NCI-H1417 treated with DMSO at 0.1 percent for 48 hours (cell line): ENCODE measurements around the gene SNAP91.
"Not testable (repeated sequence)": the region's sequence is repeated elsewhere in the genome, so short reads cannot be mapped to it uniquely, and the experiment has no call there.

ENCODE experiments used
- DNase-seq: peaks from one replicate; lab custom pipeline; 2025; lab: John Stamatoyannopoulos, UW

SNAP91 gene

DNA sequence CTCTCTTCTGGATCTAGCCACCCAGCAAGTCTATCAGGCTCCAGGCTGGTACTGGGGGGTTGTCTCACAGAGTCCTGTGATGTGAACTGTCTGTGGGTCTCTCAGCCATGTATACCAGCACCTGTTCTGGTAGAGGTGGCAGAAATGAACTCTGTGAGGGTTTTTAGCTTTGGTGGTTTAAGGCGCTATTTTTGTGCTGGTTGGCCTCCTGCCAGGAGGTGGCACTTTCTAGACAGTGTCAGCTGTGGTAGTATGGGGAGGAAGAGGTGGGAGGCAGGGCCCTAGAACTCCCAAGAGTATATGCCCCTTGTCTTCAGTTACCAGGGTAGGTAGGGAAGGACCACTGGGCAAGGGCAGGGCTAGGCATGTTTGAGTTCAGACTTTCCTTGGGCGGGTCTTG, 75.8 kb downstream of the SNAP91 start:
- DNase-seq = no peak

DNA sequence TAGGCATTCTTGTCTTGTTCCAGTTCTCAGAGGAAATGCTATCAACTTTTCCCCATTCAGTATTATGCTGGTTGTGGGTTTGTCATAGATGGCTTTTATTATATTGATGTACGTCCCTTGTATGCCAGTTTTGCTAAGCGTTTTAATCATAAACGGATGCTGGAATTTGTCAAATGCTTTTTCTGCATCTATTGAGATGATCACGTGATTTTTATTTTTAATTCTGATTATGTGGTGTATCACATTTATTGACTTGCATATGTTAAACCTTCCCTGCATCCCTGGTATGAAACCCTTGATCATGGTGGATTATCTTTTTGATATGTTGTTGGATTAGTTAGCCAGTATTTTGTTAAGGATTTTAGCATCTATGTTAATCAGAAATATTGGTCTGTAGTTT, 79.0 kb downstream of the SNAP91 start:
- not testable (repeated sequence) for DNase-seq

DNA sequence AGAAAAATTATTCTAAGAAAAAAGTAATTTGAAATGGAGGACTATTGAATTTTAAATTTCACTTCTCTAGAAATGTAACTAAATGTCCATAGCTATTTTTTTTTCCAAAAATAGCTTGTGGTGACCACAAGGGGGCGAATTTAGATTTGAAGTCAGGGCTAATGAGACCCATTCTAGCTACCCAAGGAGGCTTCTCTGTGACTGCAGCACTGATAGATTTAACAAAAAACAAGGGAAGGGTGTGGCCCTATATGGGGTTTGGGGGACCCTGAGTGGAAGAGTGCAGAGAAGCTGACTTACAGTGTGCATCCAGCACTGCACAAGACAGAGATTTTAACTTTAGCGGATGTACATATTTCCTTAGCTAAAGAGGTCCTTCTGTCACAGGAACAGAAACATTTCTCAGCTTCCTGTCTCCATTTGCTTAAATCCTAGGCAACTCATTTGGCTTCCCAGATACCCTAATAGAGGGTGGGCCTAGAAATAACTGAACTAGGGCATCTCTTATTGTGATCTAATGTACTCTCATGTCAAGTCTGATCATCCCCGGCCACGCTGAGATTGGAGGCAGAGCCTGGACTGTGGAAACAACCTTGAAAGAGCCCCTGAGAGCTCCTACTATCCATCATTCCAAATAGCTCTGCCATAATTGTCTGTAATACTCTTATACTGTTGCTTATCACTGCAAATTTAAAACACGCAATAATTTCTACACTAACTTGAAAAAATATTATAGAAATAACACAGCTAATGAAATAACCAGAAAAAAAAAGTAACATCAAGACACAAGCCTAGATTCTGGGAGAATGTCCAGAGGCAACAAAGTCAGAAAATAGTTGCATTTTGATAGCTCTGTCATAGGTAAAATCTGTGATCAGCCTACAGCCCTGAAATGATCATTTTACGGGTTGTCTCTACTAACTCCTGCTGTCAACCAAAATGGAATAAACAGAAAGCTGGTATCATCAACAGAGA, 93.6 kb downstream of the SNAP91 start:
- no peak for DNase-seq

DNA sequence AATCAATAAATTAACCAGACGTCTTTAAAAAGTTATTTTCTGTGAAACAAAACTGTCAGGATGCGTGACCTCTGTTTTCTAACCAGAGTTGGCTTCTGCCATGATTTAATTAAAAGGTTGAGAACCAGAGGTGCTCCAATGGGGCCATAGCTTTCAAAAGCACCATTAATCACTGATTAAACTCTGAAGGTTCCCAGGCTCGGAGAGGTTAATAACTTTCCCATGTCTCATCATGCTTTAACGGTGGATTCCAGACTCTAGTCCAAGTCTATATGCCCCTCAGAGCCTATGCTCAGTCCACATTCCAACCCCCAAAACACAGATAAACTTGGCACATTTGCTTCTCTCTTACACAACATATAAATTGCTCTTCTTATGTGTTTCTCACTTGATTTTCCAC, 95.5 kb downstream of the SNAP91 start:
- no peak for DNase-seq

DNA sequence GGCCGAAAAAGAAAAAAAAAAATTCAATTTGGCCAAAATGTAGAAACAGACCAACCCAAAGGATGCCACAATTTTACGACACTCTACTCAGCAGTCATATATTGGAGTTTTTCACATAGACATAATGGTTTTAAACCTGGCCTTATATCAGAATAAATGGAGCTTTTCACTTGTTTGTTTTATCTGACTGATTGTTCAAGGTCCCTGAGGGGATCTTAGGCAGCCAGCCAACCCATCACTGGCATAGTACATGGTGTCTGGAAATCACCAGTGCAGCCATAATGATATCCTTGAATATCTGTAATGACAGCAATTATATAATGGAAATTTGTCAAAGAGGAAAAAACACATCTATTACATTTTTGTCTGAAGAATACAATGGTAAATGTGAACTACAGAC, 99.7 kb downstream of the SNAP91 start:
- peak; percentile 60 for DNase-seq

DNA sequence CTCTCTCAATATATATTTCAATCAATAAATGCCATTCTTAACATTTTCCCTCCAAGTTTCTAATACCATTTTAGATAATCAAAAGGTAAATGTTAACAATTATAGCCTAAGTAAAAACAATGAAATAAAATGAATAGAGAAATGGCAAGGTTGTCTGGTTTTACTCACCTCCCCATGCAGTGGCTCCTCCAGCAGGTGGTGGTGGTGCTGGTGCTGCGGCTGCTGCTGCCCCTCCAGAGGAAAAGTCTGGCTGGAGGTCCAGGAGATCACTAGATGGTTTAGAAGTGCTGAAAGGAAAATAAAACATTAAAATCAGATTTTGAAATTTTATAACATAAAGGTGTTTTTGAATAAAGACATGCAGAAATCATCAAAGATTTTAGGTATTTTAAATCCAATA, 103.4 kb downstream of the SNAP91 start:
- DNase-seq = no peak

DNA sequence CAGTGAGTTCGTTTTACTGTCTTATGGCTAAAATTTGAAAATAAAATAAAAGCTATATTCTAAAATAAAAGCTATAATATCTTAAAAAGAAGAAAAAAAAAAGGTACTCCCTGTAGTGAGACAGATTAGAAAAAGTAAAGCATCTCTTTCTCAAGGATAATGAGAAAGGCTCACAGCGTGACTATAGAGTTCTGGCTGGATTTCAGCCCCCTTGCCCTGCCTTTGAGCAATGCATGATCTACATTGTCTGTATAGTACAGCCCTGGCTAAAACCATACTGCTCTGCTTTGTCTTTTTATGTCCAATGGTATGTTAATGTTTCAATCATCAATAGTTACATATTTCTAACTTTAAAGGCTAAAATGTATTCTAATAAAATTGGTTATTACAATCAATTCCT, 105.3 kb downstream of the SNAP91 start:
- DNase-seq = no peak

DNA sequence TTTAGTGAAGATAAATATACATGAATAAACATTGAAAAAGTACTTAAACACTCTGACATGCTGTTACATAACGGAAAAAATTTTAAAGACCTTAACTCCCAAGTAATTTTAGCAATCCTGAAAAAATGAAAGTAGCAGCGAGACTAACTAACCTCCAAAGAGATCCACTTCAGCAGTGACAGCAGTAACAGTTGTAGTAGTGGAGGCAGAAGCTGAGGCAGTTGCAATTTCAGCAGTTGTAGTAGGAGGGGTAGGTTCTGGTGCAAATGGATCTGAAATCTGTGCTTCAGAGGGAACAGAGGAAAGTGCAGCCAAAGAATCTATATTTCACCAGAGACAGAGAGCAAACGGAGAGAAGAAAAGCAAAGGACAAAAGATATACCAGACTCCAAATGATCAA, 107.8 kb downstream of the SNAP91 start:
- DNase-seq = no peak

DNA sequence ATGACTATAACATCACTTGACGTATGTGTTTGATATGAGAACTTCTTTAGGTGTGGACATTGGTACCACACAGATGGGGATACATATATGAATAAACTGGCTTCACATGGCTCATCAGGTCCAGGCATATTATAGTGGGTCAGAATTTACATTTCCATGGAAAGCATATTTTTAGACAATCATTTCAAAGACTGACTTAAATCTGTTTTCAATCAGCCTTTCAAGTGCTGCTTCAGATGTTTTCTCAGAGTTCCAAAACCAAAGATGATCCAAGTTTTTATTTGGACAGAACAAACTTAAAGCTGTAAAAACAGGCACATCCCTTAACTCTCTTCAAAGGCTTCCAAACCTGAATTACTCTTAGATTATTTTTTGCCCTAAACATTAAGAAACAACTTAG, 108.4 kb downstream of the SNAP91 start:
- DNase-seq = no peak

DNA sequence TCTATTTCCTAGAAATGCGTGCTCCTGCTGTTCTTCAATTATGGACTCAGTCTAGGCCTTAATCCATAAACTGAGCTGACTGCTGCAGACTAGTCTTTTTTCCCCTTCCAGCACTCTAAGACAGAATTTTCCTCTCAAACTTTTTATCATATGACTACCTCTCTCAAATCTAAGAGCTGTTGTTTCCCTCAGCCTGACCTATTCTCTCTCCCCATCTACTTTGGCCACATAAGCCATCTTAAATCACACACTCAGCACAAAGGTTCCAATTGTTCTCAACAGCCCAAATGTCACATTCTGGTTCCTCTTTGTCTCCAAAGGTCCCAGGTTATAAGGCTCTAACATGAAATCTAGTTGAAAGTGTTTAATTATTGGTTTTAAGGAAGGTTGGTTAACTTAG, 111.4 kb downstream of the SNAP91 start:
- DNase-seq = no peak

DNA sequence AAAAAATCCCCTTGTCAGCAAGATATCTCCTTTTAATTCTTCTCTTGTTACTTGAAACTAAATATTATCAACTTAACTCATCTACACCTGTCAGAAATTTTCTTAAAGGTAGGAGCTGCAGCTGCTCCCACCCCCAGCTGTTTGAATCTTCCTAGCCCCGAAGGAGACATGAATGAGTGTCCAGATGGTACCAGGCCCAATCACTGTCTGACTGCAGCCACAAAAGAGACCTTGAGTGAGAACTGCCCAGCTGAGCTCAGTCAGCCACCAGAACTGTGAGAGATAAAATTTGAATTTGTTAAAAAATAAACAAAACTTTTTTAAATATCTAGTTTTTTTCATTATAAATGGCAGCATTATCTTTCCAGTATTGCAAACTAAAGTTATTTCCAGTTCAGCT, 111.8 kb downstream of the SNAP91 start:
- no peak for DNase-seq

DNA sequence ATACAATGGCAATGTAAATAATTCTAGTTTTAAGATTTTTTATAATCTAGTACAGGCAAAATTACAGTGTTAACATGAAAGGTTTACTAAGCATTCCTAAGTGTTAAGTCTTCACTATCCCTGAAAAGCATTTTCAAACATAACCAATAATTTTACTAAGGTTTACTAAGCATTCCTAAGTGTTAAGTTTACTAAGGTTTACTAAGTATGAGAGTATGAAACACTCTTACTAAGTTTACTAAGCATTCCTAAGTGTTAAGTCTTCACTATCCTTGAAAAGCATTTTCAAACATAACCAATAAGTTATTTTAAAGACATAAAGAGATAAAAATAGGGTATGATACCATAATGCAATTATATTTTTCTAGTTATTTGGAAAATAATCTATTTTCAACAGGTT, 114.0 kb downstream of the SNAP91 start:
- no peak for DNase-seq

DNA sequence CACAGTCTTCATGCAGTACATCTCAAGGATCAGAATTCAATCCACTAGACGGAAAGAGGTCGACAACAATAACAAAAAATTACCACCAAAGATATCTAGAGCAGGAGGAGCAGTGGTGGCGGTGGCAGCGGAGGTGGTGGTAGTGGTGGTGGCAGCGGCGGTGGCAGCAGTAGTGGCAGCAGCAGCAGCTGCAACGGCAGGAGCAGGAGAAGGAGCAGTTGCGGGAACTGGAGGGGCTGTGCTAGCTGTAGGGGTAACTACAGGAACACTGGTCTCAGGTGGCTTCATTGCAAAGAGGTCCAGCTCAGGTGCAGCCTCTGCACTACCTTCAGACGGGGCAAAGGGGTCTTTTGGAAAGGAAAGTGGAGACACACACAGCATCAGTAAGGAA, 115.5 kb downstream of the SNAP91 start:
- DNase-seq = no peak

DNA sequence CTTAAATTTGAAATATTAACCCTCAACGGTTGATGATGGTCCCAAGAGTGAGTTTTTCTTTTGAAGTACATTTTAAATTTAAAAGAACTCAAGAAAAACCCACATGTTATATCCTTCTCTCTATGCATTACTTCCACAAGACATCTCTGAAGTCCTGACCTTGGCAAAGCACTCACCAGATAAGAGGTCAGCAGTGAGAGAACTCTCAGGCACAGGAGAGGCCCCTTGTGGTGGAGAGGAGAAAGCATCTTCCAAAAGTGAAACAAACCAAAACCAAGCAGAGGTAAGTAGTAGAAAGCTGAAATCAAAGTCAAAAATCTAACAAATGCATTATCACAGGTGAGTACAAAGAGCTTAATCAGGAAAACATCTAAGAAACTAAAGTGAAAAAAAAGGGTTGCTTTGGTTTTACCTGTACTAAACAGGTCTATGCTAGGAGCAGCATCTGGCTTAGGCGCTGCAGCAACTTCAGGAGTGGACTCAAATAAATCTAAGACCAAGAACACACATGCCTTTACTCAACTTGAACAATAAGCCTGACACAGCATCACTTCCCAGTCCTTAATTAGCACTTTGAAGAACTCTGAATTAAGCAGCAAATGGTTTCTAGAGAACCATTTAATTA, 116.0 kb downstream of the SNAP91 start:
- no peak for DNase-seq

DNA sequence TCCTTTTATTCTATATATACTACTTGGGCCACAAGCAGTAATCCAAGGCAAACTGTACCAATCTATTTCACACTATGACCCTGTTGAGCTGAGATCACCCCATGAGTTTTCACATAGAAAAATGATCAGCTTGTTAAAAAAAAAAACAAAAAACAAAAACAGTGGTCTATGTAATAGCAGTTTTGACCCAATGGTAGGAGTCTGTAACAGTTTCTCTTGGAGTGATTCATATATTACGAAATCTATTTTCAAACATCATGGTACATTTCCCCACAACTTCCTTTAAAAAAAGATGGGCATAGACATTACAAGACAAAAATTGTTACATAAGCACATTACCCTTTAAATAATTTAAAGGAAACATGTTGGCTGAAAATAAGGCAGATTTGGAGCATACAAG, 118.5 kb downstream of the SNAP91 start:
- DNase-seq = no peak

DNA sequence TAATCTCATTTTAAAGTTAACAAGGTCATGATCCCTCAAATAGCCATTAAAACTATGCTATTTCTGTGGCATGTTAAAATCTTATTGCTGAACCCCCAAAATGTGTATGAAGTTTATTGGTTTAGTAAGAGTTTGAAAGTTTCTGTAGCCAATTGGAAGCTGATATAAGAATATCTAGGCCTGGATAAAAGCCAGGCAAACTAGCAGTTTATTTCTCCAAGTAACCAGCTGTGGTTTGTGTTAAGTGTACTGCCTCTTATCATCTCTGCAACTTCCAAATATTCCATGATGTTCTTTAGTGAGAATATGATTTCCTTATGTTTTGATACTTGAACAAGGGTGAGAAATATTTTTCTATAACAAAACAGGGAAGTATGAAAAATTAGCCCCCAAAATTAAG, 119.8 kb downstream of the SNAP91 start:
- no peak for DNase-seq

DNA sequence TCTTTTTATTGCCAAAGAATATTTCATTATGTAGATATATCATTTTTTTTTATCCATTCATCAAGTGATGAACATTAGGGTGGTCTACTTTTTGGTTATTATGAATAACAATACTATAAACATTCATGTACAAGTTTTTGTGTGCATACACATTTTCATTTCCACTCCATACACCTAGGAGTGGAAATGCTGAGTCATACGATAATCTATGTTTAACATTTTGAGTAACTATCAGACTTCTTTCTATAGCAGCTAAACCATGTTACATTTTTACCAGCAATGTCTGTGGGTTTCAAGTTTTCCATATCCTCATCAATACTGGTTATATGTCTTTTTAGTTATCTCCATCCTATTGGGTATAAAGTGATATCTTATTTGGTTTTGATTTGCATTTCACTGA, 130.8 kb downstream of the SNAP91 start:
- no peak for DNase-seq

DNA sequence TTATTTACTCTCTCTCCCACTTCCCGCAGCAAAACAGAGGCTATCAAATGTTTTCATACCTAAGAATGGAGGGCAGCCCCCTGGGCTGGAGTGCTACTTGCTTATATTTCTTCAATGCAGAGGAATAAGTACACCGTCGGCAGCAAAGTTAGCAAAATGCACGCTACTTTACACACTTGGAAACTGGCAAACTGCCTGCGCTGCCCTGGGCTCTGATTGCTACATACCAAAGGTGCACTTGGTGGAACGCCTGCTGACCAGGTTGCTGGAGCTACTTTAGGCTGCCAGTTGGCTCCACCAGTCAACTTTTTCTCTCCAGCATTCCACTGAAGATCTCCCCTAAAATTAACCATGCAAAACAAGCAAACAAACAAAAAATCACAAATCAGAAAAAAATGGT, 134.1 kb downstream of the SNAP91 start:
- no peak for DNase-seq

DNA sequence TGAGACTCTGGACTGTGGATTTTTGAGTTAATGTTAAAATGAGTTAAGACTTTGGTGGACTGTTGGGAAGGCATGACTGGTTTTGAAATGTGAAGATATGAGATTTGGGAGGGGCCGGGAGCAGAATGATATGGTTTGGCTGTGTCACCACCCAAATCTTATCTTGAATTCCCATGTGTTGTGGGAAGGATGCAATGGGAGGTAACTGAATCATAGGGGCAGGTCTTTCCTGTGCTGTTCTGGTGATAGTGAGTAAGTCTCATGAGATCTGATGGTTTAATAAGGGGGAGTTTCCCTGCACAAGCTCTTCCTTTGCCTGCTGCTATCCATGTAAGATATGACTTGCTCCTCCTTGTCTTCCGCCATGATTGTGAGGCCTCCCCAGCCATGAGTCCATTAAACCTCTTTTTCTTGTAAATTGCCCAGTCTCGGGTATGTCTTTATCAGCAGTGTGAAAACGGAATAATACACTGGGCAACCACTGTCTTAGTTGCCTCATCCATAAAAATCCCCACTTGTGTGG, 137.2 kb downstream of the SNAP91 start:
- DNase-seq = not testable (repeated sequence)

DNA sequence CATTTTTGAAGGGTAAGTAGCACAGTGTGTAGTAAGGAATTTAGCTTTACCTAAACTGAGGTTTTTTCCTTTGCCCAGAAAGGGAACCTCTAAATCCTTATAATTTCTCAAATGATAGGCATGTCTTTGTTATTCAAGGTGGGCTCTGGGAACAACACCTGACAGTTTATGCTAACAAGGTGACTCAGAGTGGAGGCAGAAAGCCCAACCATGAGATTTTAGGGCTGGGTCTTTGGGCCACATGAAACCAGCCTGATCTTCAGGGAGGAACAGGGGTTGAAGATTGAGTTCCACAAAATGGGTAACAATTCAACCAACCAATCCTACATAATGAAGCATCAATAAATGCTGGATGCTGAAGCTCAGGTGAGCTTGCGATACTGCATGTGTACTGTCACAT, 149.9 kb downstream of the SNAP91 start:
- no peak for DNase-seq

DNA sequence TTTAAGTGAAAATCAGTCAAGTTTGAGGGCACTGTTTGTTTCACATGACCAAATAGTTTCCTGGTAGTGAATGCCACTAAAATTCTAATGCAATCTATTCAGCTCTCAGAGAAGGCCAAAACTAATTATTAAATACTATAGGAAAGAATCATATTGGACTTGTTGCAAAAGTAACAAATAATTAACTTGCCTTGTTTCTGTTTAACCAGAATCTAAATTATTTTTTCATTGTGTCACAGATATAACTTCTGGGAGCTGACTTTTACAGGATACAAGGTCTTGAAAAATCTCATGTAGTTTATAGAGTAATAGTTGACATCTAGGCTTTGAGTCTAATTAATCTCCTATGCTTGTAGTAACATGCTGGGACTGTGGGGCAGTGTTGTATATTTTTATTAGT, 152.0 kb downstream of the SNAP91 start:
- DNase-seq = no peak

DNA sequence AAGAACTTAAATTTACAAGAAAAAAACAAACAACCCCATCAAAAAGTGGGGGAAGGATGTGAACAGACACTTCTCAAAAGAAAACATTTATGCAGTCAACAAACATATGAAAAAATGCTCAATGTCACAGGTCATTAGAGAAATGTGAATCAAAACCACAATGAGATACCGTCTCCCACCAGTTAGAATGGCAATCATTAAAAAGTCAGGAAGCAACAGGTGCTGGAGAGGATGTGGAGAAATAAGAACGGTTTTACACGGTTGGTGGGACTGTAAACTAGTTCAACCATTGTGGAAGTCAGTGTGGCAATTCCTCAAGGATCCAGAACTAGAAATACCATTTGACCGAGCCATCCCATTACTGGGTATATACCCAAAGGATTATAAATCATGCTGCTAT, 157.2 kb downstream of the SNAP91 start:
- DNase-seq = not testable (repeated sequence)

DNA sequence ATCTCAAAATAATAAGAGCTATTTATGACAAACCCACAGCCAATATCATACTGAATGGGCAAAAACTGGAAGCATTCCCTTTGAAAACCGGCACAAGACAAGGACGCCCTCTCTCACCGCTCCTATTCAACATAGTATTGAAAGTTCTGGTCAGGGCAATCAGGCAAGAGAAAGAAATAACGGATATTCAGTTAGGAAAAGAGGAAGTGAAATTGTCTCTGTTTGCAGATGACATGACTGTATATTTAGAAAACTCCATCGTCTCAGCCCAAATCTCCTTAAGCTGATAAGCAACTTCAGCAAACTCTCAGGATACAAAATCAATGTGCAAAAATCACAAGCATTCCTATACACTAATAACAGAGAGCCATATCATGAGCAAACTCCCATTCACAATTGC, 158.4 kb downstream of the SNAP91 start:
- DNase-seq = not testable (repeated sequence)
